ENCODE results near the gene APOBEC3A. TPM values are rescaled to one million over a fixed set of nuclear protein-coding genes. Genes with fewer than 3 reads are reported as not detected.

APOBEC3A gene
- total RNA-seq, 6 experiments from 2014 or later = not detected

DNA sequence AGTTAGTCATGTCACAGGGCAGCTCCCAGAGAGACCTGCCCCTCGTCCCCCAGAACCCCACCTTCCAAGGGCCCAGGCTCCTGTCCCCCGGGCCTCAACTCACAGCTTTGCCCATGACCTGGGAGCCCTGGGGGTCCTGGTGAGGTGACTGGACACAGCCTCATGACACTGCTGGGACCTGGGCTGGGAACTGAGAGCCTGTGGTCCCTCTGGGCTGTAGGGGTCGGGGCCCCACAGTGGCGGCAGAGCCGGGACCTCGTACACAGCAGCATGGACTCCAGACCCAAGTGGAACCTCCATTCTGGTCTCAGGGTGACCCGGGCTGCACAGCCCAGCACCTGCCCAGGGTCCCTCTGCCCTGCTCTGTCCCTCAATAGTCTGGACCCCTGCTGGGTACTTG, 6.9 kb downstream of the APOBEC3A start:
- Mint-ChIP-seq H3K36me3 (ENCODE audit: low read depth) (no peaks in the 10 kb centered on the region), H3K9me3 (no peaks in the 10 kb centered on the region), H3K27me3 (ENCODE audit: insufficient read depth) (peaks cover 43% of the 10 kb centered on the region), H3K27ac (no peak overlapping the region), H3K4me1 (ENCODE audit: low read depth) (no peaks in the 10 kb centered on the region), H3K4me3 (no peak overlapping the region)
- no peak for DNase-seq
- TF ChIP-seq, protein P1, sequence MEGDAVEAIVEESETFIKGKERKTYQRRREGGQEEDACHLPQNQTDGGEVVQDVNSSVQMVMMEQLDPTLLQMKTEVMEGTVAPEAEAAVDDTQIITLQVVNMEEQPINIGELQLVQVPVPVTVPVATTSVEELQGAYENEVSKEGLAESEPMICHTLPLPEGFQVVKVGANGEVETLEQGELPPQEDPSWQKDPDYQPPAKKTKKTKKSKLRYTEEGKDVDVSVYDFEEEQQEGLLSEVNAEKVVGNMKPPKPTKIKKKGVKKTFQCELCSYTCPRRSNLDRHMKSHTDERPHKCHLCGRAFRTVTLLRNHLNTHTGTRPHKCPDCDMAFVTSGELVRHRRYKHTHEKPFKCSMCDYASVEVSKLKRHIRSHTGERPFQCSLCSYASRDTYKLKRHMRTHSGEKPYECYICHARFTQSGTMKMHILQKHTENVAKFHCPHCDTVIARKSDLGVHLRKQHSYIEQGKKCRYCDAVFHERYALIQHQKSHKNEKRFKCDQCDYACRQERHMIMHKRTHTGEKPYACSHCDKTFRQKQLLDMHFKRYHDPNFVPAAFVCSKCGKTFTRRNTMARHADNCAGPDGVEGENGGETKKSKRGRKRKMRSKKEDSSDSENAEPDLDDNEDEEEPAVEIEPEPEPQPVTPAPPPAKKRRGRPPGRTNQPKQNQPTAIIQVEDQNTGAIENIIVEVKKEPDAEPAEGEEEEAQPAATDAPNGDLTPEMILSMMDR (IDR thresholded peaks at IDR 0.05) = no peak

DNA sequence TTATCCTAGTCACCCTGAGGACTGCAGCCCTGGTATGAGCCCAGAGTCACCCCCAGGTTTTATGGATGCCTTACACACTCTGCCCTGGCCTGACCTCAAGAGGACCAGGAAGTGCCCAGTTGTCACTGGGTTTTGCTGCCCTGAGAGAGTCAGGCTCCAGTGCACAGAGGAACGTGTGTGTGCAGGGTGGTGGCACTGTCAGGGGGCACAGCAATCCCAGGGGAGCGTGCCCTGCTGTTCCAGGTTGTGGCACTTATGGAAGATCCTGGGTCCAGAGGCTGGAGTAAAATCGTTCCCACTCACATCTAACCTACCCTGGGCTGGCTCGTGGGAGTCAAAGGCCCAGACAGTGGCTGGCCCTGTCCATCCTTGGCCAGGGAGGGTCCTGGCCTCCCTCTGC, 7.6 kb downstream of the APOBEC3A start:
- no peak overlapping the region for H3K4me3 Mint-ChIP-seq
- DNase-seq = no peak
- H3K36me3 Mint-ChIP-seq (ENCODE audit: low read depth) = no peaks in the 10 kb centered on the region
- peaks cover 49% of the 10 kb centered on the region for H3K27me3 Mint-ChIP-seq (ENCODE audit: insufficient read depth)
- H3K9me3 Mint-ChIP-seq = no peaks in the 10 kb centered on the region
- no peaks in the 10 kb centered on the region for H3K4me1 Mint-ChIP-seq (ENCODE audit: low read depth)
- no peak overlapping the region for H3K27ac Mint-ChIP-seq
- TF ChIP-seq, protein P1 (IDR thresholded peaks at IDR 0.05) = no peak

DNA sequence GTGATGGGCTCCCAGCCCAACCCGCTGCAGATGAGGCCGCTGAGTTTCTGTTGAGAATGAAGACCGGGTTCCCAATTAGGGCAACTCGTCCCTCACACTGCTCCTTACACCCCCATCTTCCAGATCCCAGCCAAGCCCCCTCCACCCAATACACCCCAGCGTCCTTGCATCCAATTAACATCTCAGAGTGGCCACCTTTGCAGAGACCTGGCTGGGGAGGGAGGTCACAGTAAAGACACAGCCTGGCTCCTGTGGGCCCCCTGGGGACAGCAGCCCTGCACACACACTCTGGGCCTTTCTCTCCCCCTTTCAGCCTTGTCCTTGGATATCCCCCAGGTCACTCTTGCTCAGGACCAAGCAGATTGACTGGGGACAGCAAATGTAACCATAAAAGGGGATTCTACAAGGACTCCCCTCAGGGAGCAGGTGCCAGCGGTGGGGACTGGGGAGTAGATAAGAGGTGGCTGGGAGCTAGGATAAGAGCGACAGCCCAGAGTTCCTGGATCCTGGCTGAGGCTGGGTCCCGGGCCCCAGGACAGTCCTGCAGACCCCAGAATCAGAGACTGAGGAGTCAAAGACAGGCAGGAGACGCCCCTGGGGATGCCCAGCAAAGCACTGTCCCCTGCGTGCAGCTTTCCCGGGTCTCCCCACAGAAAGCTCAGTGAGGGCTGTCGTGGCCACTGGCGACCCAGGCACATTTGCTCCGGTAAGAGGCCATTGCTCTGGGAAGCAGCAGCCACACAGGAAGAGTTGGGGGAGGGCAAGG, 8.4 kb downstream of the APOBEC3A start:
- H3K27ac Mint-ChIP-seq = no peak overlapping the region

DNA sequence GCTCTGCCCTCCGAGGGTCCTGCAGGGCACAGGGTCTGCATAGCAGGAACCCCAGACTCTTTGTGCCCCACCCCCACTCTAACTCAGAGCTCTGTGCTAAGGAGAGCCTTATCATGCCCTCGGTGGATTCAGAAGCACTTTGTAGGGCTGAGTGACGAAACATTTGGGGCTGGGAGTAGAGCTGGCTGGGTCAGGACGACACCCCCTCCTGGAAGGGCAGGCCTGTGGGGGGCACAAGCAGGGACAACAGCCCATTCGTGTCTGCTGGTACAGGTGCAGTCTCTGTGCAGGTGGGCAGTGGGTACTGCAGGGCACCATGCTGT, 8.9 kb downstream of the APOBEC3A start:
- Mint-ChIP-seq H3K36me3 (ENCODE audit: low read depth) (no peaks in the 10 kb centered on the region), H3K27ac (no peak overlapping the region), H3K4me3 (no peak overlapping the region), H3K4me1 (ENCODE audit: low read depth) (no peaks in the 10 kb centered on the region), H3K9me3 (no peaks in the 10 kb centered on the region), H3K27me3 (ENCODE audit: insufficient read depth) (peaks cover 60% of the 10 kb centered on the region)
- TF ChIP-seq, protein P1 (IDR thresholded peaks at IDR 0.05) = no peak
- no peak for DNase-seq

More for the DNA sequence above, 8.4 kb downstream of the APOBEC3A start:
- no peaks in the 10 kb centered on the region for H3K36me3 Mint-ChIP-seq (ENCODE audit: low read depth)
- peaks cover 55% of the 10 kb centered on the region for H3K27me3 Mint-ChIP-seq (ENCODE audit: insufficient read depth)
- H3K4me3 Mint-ChIP-seq = no peak overlapping the region
- H3K4me1 Mint-ChIP-seq (ENCODE audit: low read depth) = no peaks in the 10 kb centered on the region
- TF ChIP-seq, protein P1 (IDR thresholded peaks at IDR 0.05) = no peak
- H3K9me3 Mint-ChIP-seq = no peaks in the 10 kb centered on the region
- no peak for DNase-seq

DNA sequence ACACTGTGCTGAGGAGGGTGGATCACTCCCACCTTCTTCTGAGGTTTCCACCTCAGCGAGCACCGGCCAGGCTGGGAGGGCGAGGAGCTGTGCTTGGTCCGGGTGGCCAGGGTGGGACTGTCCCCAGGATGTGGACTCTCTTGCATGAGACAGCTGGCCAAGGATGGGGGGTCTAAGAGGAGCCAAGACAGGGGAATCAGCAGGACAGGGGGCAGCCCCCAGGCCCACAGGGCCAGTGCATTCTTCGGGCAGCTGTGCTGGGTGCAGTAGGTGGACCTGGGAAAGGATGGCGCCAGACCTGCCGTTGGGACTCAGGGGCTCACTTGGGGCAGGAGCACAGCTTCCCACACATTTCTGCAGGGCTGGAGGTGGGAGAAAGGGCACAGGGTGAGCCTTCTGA, 9.5 kb downstream of the APOBEC3A start:
- no peaks in the 10 kb centered on the region for H3K4me1 Mint-ChIP-seq (ENCODE audit: low read depth)
- no peak overlapping the region for H3K4me3 Mint-ChIP-seq
- peaks cover 62% of the 10 kb centered on the region for H3K27me3 Mint-ChIP-seq (ENCODE audit: insufficient read depth)
- DNase-seq = no peak
- H3K9me3 Mint-ChIP-seq = no peaks in the 10 kb centered on the region
- H3K36me3 Mint-ChIP-seq (ENCODE audit: low read depth) = no peaks in the 10 kb centered on the region
- H3K27ac Mint-ChIP-seq = no peak overlapping the region
- TF ChIP-seq, protein P1 (IDR thresholded peaks at IDR 0.05) = no peak

Measured in HFFc6 (cell line).